Measurements from ENCODE around the gene SNX18.

SNX18 gene

DNA sequence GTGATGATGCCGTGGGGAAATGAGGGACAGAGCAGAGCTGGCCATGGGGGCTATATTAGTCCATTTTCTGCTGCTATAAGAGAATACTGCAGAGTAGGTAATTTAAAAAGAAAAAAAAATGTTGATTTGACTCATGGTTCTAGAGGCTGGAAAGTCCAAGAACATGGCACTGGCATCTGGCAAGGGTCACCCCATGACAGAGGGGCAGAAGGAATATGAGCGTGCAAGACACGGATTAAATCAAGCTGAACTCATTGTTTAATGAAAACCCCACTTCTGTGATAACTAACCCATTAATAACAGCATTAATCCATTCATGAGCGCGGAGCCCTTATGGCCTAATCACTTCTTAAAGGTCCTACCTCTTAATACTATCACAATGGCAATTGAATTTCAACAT, 68.8 kb downstream of the SNX18 start:
- no peak for DNase-seq

DNA sequence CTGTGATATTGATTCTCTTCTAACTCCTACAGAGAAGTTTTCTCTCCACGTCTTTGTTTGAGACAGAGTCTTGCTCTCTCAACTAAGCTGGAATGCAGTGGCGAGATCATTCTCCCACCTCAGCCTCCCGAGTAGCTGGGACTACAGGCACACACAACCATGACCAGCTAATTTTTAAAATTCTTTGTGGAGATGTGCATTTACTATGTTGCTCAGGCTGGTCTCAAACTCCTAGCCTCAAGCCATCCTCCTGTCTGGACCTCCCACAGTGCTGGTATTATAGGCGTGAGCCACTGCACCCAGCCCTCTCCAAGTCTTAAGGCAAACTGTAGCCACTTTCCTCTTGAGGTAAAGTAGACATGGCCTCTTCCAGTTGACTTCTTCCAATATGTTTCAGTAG, 72.2 kb downstream of the SNX18 start:
- DNase-seq: no peak

DNA sequence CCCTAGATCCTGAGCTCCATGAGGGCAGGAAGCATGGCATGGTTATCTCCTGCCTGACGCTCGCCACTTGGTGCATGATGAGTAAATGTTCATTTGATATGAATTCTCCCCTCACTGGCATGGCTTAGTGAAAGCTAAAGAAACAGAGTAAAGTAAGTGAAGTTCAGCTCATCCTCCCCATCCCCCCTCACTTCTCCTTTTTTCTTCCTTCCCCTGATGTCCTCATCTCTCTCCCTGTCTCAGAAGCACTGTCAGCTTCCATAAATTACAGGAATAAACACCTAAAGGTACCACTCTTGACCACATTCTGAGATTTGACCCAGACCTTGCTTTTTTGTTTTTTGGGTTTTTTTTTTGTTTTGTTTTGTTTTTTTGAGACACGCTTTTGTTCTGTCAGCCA, 73.3 kb downstream of the SNX18 start:
- DNase-seq: no peak

DNA sequence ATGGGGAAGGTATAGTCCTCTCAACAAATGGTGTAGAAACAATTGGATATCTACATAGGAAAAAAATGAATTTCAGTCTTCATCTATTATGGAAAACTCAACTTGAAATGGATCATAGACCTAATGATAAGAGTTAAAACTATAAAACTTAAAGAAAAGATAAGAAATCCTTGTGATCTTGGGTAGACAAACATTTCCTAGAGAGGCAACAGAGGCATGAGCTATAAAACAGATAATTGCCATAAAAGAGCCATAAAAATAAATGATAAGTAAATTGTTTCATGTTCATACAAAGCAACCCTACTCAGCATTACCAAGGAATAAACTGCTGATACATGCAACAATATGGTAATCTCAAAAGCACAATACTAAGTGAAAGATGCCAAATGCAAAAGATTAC, 76.2 kb downstream of the SNX18 start:
- DNase-seq: no peak

DNA sequence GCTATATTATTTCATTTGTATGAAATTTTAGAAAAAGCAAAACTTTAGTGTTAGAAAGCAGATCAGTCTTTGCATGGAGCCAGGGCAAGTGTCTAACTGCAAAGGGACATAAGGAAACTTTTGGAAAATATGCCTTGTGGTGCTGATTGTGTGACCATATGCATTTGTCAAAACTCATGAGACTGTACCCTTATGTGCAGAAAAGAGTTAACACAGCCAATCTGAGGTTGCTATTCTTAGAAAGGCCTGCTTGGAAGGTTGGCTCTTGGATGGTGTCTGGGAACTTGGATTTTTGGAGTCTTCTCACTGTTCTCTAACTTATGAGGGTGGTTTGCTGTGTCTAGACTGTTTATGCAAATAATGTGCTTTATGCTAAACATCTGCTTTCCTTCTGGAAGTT, 76.6 kb downstream of the SNX18 start:
- DNase-seq: no peak

DNA sequence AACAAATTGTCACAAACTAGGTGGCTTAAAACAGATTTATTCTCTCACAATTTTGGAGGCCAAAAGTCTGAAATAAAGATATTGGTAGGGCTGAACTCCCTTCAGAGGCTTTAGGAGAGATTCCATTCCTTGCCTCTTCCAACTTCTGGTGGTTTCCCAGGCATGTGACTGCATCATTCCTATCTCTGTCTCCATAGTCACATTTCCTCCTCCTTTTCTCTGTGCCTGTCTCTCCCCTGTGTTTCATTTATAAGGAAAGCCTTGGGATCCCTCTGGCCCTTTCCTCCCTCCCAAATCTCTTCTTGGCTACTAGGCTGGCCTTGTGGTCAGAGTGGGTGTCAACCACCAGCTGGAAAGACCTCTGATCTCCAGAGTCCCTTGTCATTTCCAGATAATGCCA, 78.2 kb downstream of the SNX18 start:
- DNase-seq: no peak

Measured in NCI-H2081 treated with DMSO at 0.1 percent for 48 hours (cell line).